ENCODE measurements around the gene MYO1B. TPM values are rescaled to one million over a fixed set of nuclear protein-coding genes. Genes with fewer than 3 reads are reported as not detected.

The MYO1B gene
- total and polyA plus RNA-seq, 2 of the 8 experiments (the other 6 are each of a cell fraction or from before 2014, with no cell fraction given): 15.5 to 61.2 TPM

- Histone ChIP-seq H2BK5ac (ENCODE audit: low read depth, low read length) (no peak overlapping the region), H3K79me1 (ENCODE audit: low read depth, low read length) (no peaks in the 10 kb centered on the region; the same call in none of the 2 replicates), H2BK20ac (ENCODE audit: low read length) (no peak overlapping the region), H3K27ac (ENCODE audit: low read depth, low read length) (no peak overlapping the region), H4K5ac (ENCODE audit: insufficient read length, low read depth, low read length) (no peak overlapping the region), H4K8ac (ENCODE audit: extremely low read depth, insufficient read depth, low read length) (no peak overlapping the region), H3K4me2 (ENCODE audit: insufficient read depth in 1 of 2, low read depth in 2 of 2, low read length in 2 of 2) (no peak overlapping the region), H3K9me3 (ENCODE audit: insufficient read depth in 2 of 2, low read depth in 1 of 2, low read length in 1 of 2) (no peaks in the 10 kb centered on the region), H3K36me3 (ENCODE audit: control insufficient read depth in 2 of 4, insufficient read depth in 4 of 4, low read length in 3 of 4) (0 out of 8 replicates have a peak, but pooled peaks cover 0 to 3% (median 0%) of the 10 kb centered on the region in 4 experiments), H3K23me2 (ENCODE audit: low read depth, low read length) (no peaks in the 10 kb centered on the region), H3K4me1 (replicated peaks in 1 of 4; ENCODE audit: control insufficient read depth in 3 of 4, insufficient read depth in 4 of 4, low read length in 3 of 4) (no peaks in the 10 kb centered on the region), H3K18ac (ENCODE audit: extremely low read depth, low read length) (no peak overlapping the region), H3K27me3 (replicated peaks in 1 of 4; ENCODE audit: control insufficient read depth in 3 of 4, extremely low read depth in 1 of 4, insufficient read depth in 3 of 4, low read length in 3 of 4) (no peaks in the 10 kb centered on the region; a peak in 1 of 7 replicates), H3K14ac (ENCODE audit: insufficient read length) (no peak overlapping the region), H3K4me3 (ENCODE audit: extremely low read depth in 1 of 4, insufficient read depth in 2 of 4, low read depth in 3 of 4, low read length in 4 of 4) (no peak overlapping the region), H4K20me1 (replicated peaks in 1 of 2; ENCODE audit: control insufficient read depth in 1 of 2, insufficient read depth in 2 of 2, low read length in 2 of 2) (peaks cover 1 to 2% of the 10 kb centered on the region in 2 experiments), H3K4ac (replicated peaks; ENCODE audit: insufficient read length, low read depth, low read length) (no peak overlapping the region), H2BK15ac (ENCODE audit: low read length) (no peak overlapping the region), H3K9ac (replicated peaks in 1 of 4; ENCODE audit: extremely low read depth in 1 of 4, low read depth in 3 of 4, low read length in 3 of 4) (no peak overlapping the region), H3K23ac (ENCODE audit: insufficient read length) (no peak overlapping the region), H2BK120ac (replicated peaks; ENCODE audit: low read depth, low read length) (no peak overlapping the region), H2AFZ (ENCODE audit: low read length) (no peak overlapping the region), H3K79me2 (ENCODE audit: control insufficient read depth in 1 of 2, insufficient read depth in 2 of 2, low read length in 2 of 2) (peaks cover 0 to 52% of the 10 kb centered on the region in 2 experiments; a peak in 2 of 4 replicates), H2AK5ac (ENCODE audit: low read depth, low read length) (no peak overlapping the region), H4K91ac (replicated peaks; ENCODE audit: insufficient read length, low read length) (no peak overlapping the region), H3K56ac (replicated peaks; ENCODE audit: insufficient read length, low read depth, low read length) (no peak overlapping the region), H2BK12ac (ENCODE audit: low read depth, low read length) (no peak overlapping the region)
- ChIA-PET POLR2A (ENCODE audit: partially characterized antibody) (no interaction called here), CTCF (ENCODE audit: partially characterized antibody) (interaction anchor here (0.6 to 2.9 kb wide), 14 partner anchors 13 to 251 kb away, joined by 3 to 32 read pairs (median 4); no protein-coding TSS in a partner anchor)
- WGBS, 2 experiments (ENCODE audit: extremely low coverage in 1 of 2, insufficient coverage in 1 of 2, insufficient read length in 1 of 2, insufficient replicate concordance in 2 of 2, low coverage in 1 of 2, low lambda C conversion rate in 2 of 2, missing lambda C conversion rate in 1 of 2): 90% methylated on average over 3 of the region's 3 CpGs; no CpG with 5 or more reads in 1 of the 2 experiments
- DNase-seq (ENCODE audit: low read depth in 1 of 2, low spot score in 2 of 2) (no peak), FAIRE-seq (no peak)
- no peak for TF ChIP-seq CTBP2 (IDR thresholded peaks at IDR 0.05; ENCODE audit: borderline replicate concordance, insufficient read depth, insufficient read length, low read length)
- no peak for TF ChIP-seq RNF2 (IDR thresholded peaks at IDR 0.05; ENCODE audit: borderline replicate concordance, low read depth, low read length, missing control alignments, poor library complexity, severe bottlenecking)
- no peak for TF ChIP-seq KDM4A (IDR thresholded peaks at IDR 0.05; ENCODE audit: low read depth, low read length, severe bottlenecking)
- TF ChIP-seq TAF1 (IDR thresholded peaks at IDR 0.05; ENCODE audit: low read depth, low read length): no peak
- no peak for TF ChIP-seq SP2 (IDR thresholded peaks at IDR 0.05; ENCODE audit: low read length)
- no peak for TF ChIP-seq ZNF274 (IDR thresholded peaks at IDR 0.05; ENCODE audit: borderline replicate concordance, extremely low read depth, low read length)
- no peak for TF ChIP-seq SIN3A (conservative IDR thresholded peaks at IDR 0.05 in 1 of 2, IDR thresholded peaks at IDR 0.05 in 1 of 2; ENCODE audit: low read depth in 1 of 2, low read length in 2 of 2)
These were observed 56.8 kb downstream of the MYO1B start for GRCh38 chr2:191301971-191302370.

Data from H1 (cell line).